ENCODE data around the gene GRK6.

DNA sequence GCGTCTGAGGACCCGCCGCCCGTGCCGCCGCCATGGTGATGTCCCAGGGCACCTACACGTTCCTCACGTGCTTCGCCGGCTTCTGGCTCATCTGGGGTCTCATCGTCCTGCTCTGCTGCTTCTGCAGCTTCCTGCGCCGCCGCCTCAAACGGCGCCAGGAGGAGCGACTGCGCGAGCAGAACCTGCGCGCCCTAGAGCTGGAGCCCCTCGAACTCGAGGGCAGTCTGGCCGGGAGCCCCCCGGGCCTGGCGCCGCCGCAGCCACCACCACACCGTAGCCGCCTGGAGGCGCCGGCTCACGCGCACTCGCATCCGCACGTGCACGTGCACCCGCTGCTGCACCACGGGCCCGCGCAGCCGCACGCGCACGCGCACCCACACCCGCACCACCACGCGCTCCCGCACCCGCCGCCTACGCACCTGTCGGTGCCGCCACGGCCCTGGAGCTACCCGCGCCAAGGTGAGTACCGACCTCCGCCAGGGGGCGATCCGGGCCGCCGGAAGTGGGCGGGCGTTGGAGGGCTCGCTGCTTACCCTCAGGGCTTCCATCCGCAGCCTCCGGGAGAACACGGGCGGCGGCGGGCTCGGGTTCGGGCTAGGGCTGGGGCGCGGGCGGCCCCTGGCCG lies 28.7 kb downstream of the GRK6 start:
- no peak for TF ChIP-seq POLR2AphosphoS5 (IDR thresholded peaks at IDR 0.05; ENCODE audit: low read depth, low read length)
- TF ChIP-seq, protein P1, sequence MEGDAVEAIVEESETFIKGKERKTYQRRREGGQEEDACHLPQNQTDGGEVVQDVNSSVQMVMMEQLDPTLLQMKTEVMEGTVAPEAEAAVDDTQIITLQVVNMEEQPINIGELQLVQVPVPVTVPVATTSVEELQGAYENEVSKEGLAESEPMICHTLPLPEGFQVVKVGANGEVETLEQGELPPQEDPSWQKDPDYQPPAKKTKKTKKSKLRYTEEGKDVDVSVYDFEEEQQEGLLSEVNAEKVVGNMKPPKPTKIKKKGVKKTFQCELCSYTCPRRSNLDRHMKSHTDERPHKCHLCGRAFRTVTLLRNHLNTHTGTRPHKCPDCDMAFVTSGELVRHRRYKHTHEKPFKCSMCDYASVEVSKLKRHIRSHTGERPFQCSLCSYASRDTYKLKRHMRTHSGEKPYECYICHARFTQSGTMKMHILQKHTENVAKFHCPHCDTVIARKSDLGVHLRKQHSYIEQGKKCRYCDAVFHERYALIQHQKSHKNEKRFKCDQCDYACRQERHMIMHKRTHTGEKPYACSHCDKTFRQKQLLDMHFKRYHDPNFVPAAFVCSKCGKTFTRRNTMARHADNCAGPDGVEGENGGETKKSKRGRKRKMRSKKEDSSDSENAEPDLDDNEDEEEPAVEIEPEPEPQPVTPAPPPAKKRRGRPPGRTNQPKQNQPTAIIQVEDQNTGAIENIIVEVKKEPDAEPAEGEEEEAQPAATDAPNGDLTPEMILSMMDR (IDR thresholded peaks at IDR 0.05) = peak; percentile 64
- TF ChIP-seq, protein P2, sequence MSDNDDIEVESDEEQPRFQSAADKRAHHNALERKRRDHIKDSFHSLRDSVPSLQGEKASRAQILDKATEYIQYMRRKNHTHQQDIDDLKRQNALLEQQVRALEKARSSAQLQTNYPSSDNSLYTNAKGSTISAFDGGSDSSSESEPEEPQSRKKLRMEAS (IDR thresholded peaks at IDR 0.05; ENCODE audit: low read depth) = peak; percentile 6; the same call in 1 of the 2 replicates
- TF ChIP-seq EP300 (IDR thresholded peaks at IDR 0.05; ENCODE audit: borderline replicate concordance in 1 of 2, low read depth in 1 of 2, low read length in 1 of 2) = no peak
- TF ChIP-seq TCF12 (IDR thresholded peaks at IDR 0.05) = no peak
- TF ChIP-seq, protein P3, sequence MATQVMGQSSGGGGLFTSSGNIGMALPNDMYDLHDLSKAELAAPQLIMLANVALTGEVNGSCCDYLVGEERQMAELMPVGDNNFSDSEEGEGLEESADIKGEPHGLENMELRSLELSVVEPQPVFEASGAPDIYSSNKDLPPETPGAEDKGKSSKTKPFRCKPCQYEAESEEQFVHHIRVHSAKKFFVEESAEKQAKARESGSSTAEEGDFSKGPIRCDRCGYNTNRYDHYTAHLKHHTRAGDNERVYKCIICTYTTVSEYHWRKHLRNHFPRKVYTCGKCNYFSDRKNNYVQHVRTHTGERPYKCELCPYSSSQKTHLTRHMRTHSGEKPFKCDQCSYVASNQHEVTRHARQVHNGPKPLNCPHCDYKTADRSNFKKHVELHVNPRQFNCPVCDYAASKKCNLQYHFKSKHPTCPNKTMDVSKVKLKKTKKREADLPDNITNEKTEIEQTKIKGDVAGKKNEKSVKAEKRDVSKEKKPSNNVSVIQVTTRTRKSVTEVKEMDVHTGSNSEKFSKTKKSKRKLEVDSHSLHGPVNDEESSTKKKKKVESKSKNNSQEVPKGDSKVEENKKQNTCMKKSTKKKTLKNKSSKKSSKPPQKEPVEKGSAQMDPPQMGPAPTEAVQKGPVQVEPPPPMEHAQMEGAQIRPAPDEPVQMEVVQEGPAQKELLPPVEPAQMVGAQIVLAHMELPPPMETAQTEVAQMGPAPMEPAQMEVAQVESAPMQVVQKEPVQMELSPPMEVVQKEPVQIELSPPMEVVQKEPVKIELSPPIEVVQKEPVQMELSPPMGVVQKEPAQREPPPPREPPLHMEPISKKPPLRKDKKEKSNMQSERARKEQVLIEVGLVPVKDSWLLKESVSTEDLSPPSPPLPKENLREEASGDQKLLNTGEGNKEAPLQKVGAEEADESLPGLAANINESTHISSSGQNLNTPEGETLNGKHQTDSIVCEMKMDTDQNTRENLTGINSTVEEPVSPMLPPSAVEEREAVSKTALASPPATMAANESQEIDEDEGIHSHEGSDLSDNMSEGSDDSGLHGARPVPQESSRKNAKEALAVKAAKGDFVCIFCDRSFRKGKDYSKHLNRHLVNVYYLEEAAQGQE (IDR thresholded peaks at IDR 0.05; ENCODE audit: low read depth, low read length) = no peak
- TF ChIP-seq GABPA (IDR thresholded peaks at IDR 0.05; ENCODE audit: low read depth) = peak; percentile 46
- peak; percentile 53 for TF ChIP-seq NRF1 (IDR thresholded peaks at IDR 0.05; ENCODE audit: low read depth, low read length)
- TF ChIP-seq CHD2 (IDR thresholded peaks at IDR 0.05; ENCODE audit: low read length, partially characterized antibody) = no peak
- no peak for TF ChIP-seq RAD21 (IDR thresholded peaks at IDR 0.05; ENCODE audit: low read length)
